ENCODE results near the gene PRKAR2B.

DNA sequence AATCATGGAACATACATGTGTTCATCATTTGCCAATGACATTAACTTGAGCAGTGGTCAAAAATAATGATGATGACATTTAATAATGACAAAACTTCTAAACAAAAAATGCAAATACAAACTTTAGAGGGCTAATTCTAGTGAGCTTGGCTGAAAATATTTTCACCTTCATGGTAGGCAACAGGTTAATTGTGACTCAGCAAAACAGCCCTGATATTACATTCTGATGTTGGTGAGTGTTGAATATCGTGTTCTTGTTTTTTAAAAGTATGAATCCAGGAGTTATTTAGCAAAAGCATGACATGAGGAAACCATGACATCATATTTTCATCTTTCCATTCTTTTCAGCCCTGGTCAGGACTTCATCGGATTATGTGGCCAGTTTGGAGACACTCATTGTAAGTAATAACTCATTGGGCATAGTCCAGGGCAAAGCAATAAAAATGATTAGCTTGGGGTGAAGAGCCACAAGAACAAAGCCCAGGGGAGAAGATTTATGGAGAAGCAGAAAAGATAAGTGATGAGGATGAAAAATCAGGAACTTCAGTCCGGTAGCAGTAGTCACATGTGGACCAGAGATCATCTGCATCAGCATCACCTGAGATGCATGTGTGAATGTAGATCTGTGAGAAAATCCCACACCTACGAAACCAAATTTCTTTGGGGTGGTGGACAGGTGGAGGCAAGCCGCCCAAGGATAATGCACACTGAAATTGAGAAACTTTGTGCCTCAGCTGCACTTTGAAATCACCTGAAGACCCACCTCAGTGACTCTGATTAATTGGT lies 46.8 kb upstream of the PRKAR2B start:
- TF ChIP-seq FOXM1 (IDR thresholded peaks at IDR 0.05; ENCODE audit: borderline replicate concordance) (no peak), NFRKB (IDR thresholded peaks at IDR 0.05) (no peak), FOXK2 (IDR thresholded peaks at IDR 0.05) (no peak), SUZ12 (IDR thresholded peaks at IDR 0.05) (no peak), ELF4 (IDR thresholded peaks at IDR 0.05) (no peak), ARNT (IDR thresholded peaks at IDR 0.05) (no peak), BHLHE40 (IDR thresholded peaks at IDR 0.05; ENCODE audit: borderline replicate concordance) (no peak), LEF1 (IDR thresholded peaks at IDR 0.05; ENCODE audit: borderline replicate concordance) (no peak), FOXA1 (IDR thresholded peaks at IDR 0.05) (no peak), TARDBP (IDR thresholded peaks at IDR 0.05) (no peak)
- TF ChIP-seq, protein P1, sequence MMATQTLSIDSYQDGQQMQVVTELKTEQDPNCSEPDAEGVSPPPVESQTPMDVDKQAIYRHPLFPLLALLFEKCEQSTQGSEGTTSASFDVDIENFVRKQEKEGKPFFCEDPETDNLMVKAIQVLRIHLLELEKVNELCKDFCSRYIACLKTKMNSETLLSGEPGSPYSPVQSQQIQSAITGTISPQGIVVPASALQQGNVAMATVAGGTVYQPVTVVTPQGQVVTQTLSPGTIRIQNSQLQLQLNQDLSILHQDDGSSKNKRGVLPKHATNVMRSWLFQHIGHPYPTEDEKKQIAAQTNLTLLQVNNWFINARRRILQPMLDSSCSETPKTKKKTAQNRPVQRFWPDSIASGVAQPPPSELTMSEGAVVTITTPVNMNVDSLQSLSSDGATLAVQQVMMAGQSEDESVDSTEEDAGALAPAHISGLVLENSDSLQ (IDR thresholded peaks at IDR 0.05), result no peak

Measured in HEK293T (cell line).